GM18520 (cell line): ENCODE results near the gene CABLES2.

Experiments used
- ATAC-seq: cut with Tn5 transposase; IDR thresholded peaks from one replicate; pipeline ENCODE4 v1.9.1; 2021; ENCODE audit not compliant: unreplicated experiment

Gene CABLES2

GRCh38 chr20:62419759-62420158 lies 12.7 kb upstream of the CABLES2 start:
- no peak for ATAC-seq

- no peak for ATAC-seq
These were observed 11.8 kb upstream of the CABLES2 start for GRCh38 chr20:62418709-62419487.

GRCh38 chr20:62417981-62418708 lies 11.1 kb upstream of the CABLES2 start:
- no peak for ATAC-seq

GRCh38 chr20:62416651-62417637 lies 9.9 kb upstream of the CABLES2 start:
- ATAC-seq, result no peak

GRCh38 chr20:62415354-62416111 lies 8.4 kb upstream of the CABLES2 start:
- no peak for ATAC-seq

- ATAC-seq, result no peak
These were observed 6.9 kb upstream of the CABLES2 start for GRCh38 chr20:62413896-62414481.

- no peak for ATAC-seq
These were observed 6.0 kb upstream of the CABLES2 start for GRCh38 chr20:62413025-62413570.

- ATAC-seq, result no peak
These were observed 5.3 kb upstream of the CABLES2 start for GRCh38 chr20:62412194-62413024.

- ATAC-seq, result no peak
These were observed 4.6 kb upstream of the CABLES2 start for GRCh38 chr20:62411479-62412193.

- ATAC-seq, result no peak
These were observed 3.8 kb upstream of the CABLES2 start for GRCh38 chr20:62410746-62411478.

- no peak for ATAC-seq
These were observed 3.1 kb upstream of the CABLES2 start for GRCh38 chr20:62409931-62410745.

GRCh38 chr20:62409086-62409853 lies 2.2 kb upstream of the CABLES2 start:
- no peak for ATAC-seq

GRCh38 chr20:62408640-62409039 lies 1.6 kb upstream of the CABLES2 start:
- ATAC-seq, result no peak

- no peak for ATAC-seq
These were observed 970 bp upstream of the CABLES2 start for GRCh38 chr20:62408055-62408454.

- ATAC-seq, result no peak
These were observed 379 bp downstream of the CABLES2 start for GRCh38 chr20:62406635-62407176.
